HG02840 (cell line): ENCODE results near the gene ESYT2.

Experiments used
- ATAC-seq: cut with Tn5 transposase; IDR thresholded peaks from one replicate; pipeline ENCODE4 v1.9.1; 2021; ENCODE audit warnings: mild to moderate bottlenecking, moderate library complexity, moderate number of reproducible peaks; ENCODE audit not compliant: unreplicated experiment, low FRiP score

The ESYT2 gene

GRCh38 chr7:158729646-158730382, 99.5 kb downstream of the ESYT2 start:
- no peak for ATAC-seq

GRCh38 chr7:158728911-158729645, 100.2 kb downstream of the ESYT2 start:
- no peak for ATAC-seq

GRCh38 chr7:158727690-158728089, 101.6 kb downstream of the ESYT2 start:
- ATAC-seq, result no peak

GRCh38 chr7:158726277-158726807, 103.0 kb downstream of the ESYT2 start:
- ATAC-seq, result no peak

GRCh38 chr7:158725506-158725800, 103.9 kb downstream of the ESYT2 start:
- ATAC-seq, result no peak

- ATAC-seq, result no peak
Measured at GRCh38 chr7:158724658-158725505, 104.4 kb downstream of the ESYT2 start.

- ATAC-seq, result no peak
Measured at GRCh38 chr7:158723714-158724385, 105.5 kb downstream of the ESYT2 start.

- no peak for ATAC-seq
Measured at GRCh38 chr7:158723266-158723665, 106.0 kb downstream of the ESYT2 start.

GRCh38 chr7:158722574-158723237, 106.6 kb downstream of the ESYT2 start:
- no peak for ATAC-seq

- no peak for ATAC-seq
Measured at GRCh38 chr7:158720112-158720511, 109.2 kb downstream of the ESYT2 start.

GRCh38 chr7:158716802-158717201, 112.5 kb downstream of the ESYT2 start:
- ATAC-seq, result no peak

- no peak for ATAC-seq
Measured at GRCh38 chr7:158710651-158711102, 118.6 kb downstream of the ESYT2 start.

- ATAC-seq, result no peak
Measured at GRCh38 chr7:158707610-158708009, 121.7 kb downstream of the ESYT2 start.

- no peak for ATAC-seq
Measured at GRCh38 chr7:158706710-158707590, 122.4 kb downstream of the ESYT2 start.

- no peak for ATAC-seq
Measured at GRCh38 chr7:158706273-158706704, 123.0 kb downstream of the ESYT2 start.

GRCh38 chr7:158705234-158705850, 124.0 kb downstream of the ESYT2 start:
- peak; percentile 20 for ATAC-seq

GRCh38 chr7:158704524-158705233, 124.6 kb downstream of the ESYT2 start, which contains the start of gene NCAPG2:
Gene NCAPG2, minus strand, starts transcription at chr7:158704804. Its CDS starts 2,905 bp downstream, at chr7:158701899.
- ATAC-seq, result peak; percentile 95
